Ascending aorta (tissue), 2 donors: ENCODE results near the gene KRTAP10-10. TPM values are rescaled to one million over a fixed set of nuclear protein-coding genes. Genes with fewer than 3 reads are reported as not detected.
"Not testable (repeated sequence)": the region's sequence is repeated elsewhere in the genome, so short reads cannot be mapped to it uniquely, and the experiment has no call there.

Experiments
- DNase-seq, 2 donors: peaks; one replicate each; pipeline ENCODE4 v3.0.0-alpha.2; 2019; ENCODE audit warnings: low spot score in 2 of 2
- H3K27ac ChIP-seq, 2 donors: fragments of 200-600 bp; sonication (generic); one replicate each; pipeline ENCODE4 v1.5.1; 2016 to 2017; ENCODE audit warnings: mild to moderate bottlenecking in 1 of 2
- H3K27me3 ChIP-seq: fragments of 200-600 bp; sonication (generic); one replicate; pipeline ENCODE4 v1.5.1; 2017
- H3K36me3 ChIP-seq, 2 donors: fragments of 200-600 bp; sonication (generic); one replicate each; pipeline ENCODE4 v1.5.1; 2016
- H3K4me1 ChIP-seq, 2 donors: fragments of 200-600 bp; sonication (generic); one replicate each; pipeline ENCODE4 v1.5.1; 2016 to 2017; ENCODE audit warnings: mild to moderate bottlenecking in 1 of 2
- H3K4me3 ChIP-seq, 2 donors: fragments of 200-600 bp; sonication (generic); one replicate each; pipeline ENCODE4 v1.5.1; 2016 to 2017; ENCODE audit warnings: mild to moderate bottlenecking in 1 of 2
- H3K9me3 ChIP-seq, 2 donors: fragments of 200-600 bp; sonication (generic); one replicate each; pipeline ENCODE4 v1.5.1; 2016
- CTCF ChIP-seq, 3 experiments: fragments of 200-600 bp in 2 of 3; fragments of 450-650 bp in 1 of 3; sonication (generic) in 2 of 3; IDR thresholded peaks; one replicate each; pipeline ENCODE4 v1.5.1; 2016 to 2019; ENCODE audit warnings: antibody characterized with exemption in 3 of 3, mild to moderate bottlenecking in 1 of 3, moderate library complexity in 1 of 3
- intact Hi-C: fragments of 100-400 bp; cut with DNase I; formaldehyde crosslinking; loops from one replicate; pipeline ENCODE4 v1.15.1; 2023
- total RNA-seq: library from RNA; depleted of rRNA; stranded (reverse); fragments of >200 nt; gene quantifications from one replicate; pipeline ENCODE4 v1.1.0, GENCODE V29; 2016

KRTAP10-10 gene
- total RNA-seq, 1 donor from 2014 or later: not detected

- Histone ChIP-seq H3K4me1 (no peaks in the 10 kb centered on the region), H3K27me3 (no peaks in the 10 kb centered on the region), H3K36me3 (no peaks in the 10 kb centered on the region), H3K27ac (no peak overlapping the region), H3K9me3 (peaks cover 0 to 4% of the 10 kb centered on the region in 2 donors), H3K4me3 (no peak overlapping the region)
- no peak for TF ChIP-seq CTCF (IDR thresholded peaks at IDR 0.05)
- intact Hi-C loops: no loop called here
- no peak for DNase-seq
These were observed 2.1 kb downstream of the KRTAP10-10 start for GRCh38 chr21:44639331-44639655.

- Histone ChIP-seq H3K36me3 (no peaks in the 10 kb centered on the region), H3K9me3 (peaks cover 0 to 19% of the 10 kb centered on the region in 2 donors), H3K27ac (no peak overlapping the region), H3K4me1 (no peaks in the 10 kb centered on the region), H3K27me3 (no peaks in the 10 kb centered on the region), H3K4me3 (no peak overlapping the region)
- TF ChIP-seq CTCF (IDR thresholded peaks at IDR 0.05): no peak
- intact Hi-C loops: no loop called here
- no peak for DNase-seq
These were observed 3.6 kb downstream of the KRTAP10-10 start for GRCh38 chr21:44640761-44641160.

- no peak for TF ChIP-seq CTCF (IDR thresholded peaks at IDR 0.05)
- DNase-seq: no peak
- Histone ChIP-seq H3K9me3 (peaks cover 0 to 20% of the 10 kb centered on the region in 2 donors), H3K36me3 (no peaks in the 10 kb centered on the region), H3K4me1 (no peaks in the 10 kb centered on the region), H3K4me3 (no peak overlapping the region), H3K27ac (no peak overlapping the region), H3K27me3 (no peaks in the 10 kb centered on the region)
- intact Hi-C loops: no loop called here
These were observed 6.7 kb downstream of the KRTAP10-10 start for GRCh38 chr21:44643741-44644310.

- no peak for TF ChIP-seq CTCF (IDR thresholded peaks at IDR 0.05)
- no peak overlapping the region for H3K27ac ChIP-seq
- no peak for DNase-seq
- peaks cover 0 to 20% of the 10 kb centered on the region in 2 donors for H3K9me3 ChIP-seq
- intact Hi-C loops: no loop called here
- no peaks in the 10 kb centered on the region for H3K27me3 ChIP-seq
- no peaks in the 10 kb centered on the region for H3K36me3 ChIP-seq
- no peaks in the 10 kb centered on the region for H3K4me1 ChIP-seq
- H3K4me3 ChIP-seq: no peak overlapping the region
These were observed 7.7 kb downstream of the KRTAP10-10 start for GRCh38 chr21:44644878-44645277.

GRCh38 chr21:44646366-44647221, 9.4 kb downstream of the KRTAP10-10 start, which contains the start of gene KRTAP10-11:
TSS of gene KRTAP10-11 (plus strand) at chr21:44646414. CDS start at chr21:44646459, 45 bp downstream.
- H3K27me3 ChIP-seq, H3K36me3 ChIP-seq, intact Hi-C loops, H3K4me1 ChIP-seq, H3K4me3 ChIP-seq, H3K27ac ChIP-seq, DNase-seq: not testable (repeated sequence)
- H3K9me3 ChIP-seq: peaks cover 0 to 20% of the 10 kb centered on the region in 2 donors

GRCh38 chr21:44647222-44647552, 10.0 kb downstream of the KRTAP10-10 start:
- DNase-seq: no peak
- TF ChIP-seq CTCF (IDR thresholded peaks at IDR 0.05): no peak

More at GRCh38 chr21:44647222-44647552, 10.0 kb downstream of the KRTAP10-10 start:
- intact Hi-C loops: no loop called here
- no peaks in the 10 kb centered on the region for H3K36me3 ChIP-seq
- H3K4me1 ChIP-seq: no peaks in the 10 kb centered on the region
- H3K9me3 ChIP-seq: peaks cover 0 to 20% of the 10 kb centered on the region in 2 donors
- no peaks in the 10 kb centered on the region for H3K27me3 ChIP-seq
- H3K27ac ChIP-seq: no peak overlapping the region
- no peak overlapping the region for H3K4me3 ChIP-seq
